ENCODE data around the gene CPNE6.

- TF ChIP-seq ZFP3 (CRISPR knock-in tag; IDR thresholded peaks at IDR 0.05) (no peak), ZFP30 (CRISPR knock-in tag; IDR thresholded peaks at IDR 0.05) (no peak), ZNF565 (CRISPR knock-in tag; conservative IDR thresholded peaks at IDR 0.05; ENCODE audit: low read depth) (no peak)
Measured at GRCh38 chr14:24060984-24061913, 10.1 kb upstream of the CPNE6 start.

Measured in SK-N-SH treated with all-trans-retinoic acid at 6 μM for 48 hours (cell line).